OCI-LY1 (cell line): ENCODE measurements around the gene C1orf94.

Experiments
- H2AFZ ChIP-seq: fragments of 200-600 bp; sonication (generic), shearing (Covaris generic); 2 replicates; pipeline ENCODE4 v1.6.0; 2014; ENCODE audit warnings: antibody characterized with exemption, mild to moderate bottlenecking, low read length
- H3F3A ChIP-seq: fragments of 200-600 bp; sonication (generic), shearing (Covaris generic); 2 replicates; pipeline ENCODE4 v1.6.0; 2014; ENCODE audit warnings: mild to moderate bottlenecking, antibody characterized with exemption, low read length, moderate library complexity; ENCODE audit not compliant: insufficient read depth
- H3K27ac ChIP-seq: fragments of 200-600 bp; sonication (generic); 2 replicates; pipeline ENCODE4 v1.5.1; 2014; ENCODE audit warnings: low read length, mixed run types, mild to moderate bottlenecking, low read depth; ENCODE audit not compliant: poor library complexity, severe bottlenecking
- H3K27me3 ChIP-seq: fragments of 200-600 bp; sonication (generic); 2 replicates; pipeline ENCODE4 v1.6.0; 2014; ENCODE audit warnings: antibody characterized with exemption, mild to moderate bottlenecking, low read length, moderate library complexity; ENCODE audit not compliant: insufficient read depth
- H3K36me3 ChIP-seq: fragments of 200-600 bp; sonication (generic); 2 replicates; pipeline ENCODE4 v1.6.1; 2014; ENCODE audit warnings: mild to moderate bottlenecking, antibody characterized with exemption, low read length, moderate library complexity, mixed read lengths; ENCODE audit not compliant: insufficient read depth
- H3K4me1 ChIP-seq: fragments of 200-600 bp; sonication (generic); 2 replicates; pipeline ENCODE4 v1.5.1; 2014; ENCODE audit warnings: mild to moderate bottlenecking, low read length, moderate library complexity; ENCODE audit not compliant: insufficient read depth, severe bottlenecking
- H3K4me2 ChIP-seq: fragments of 200-600 bp; sonication (generic), shearing (Covaris generic); 2 replicates; pipeline ENCODE4 v1.6.1; 2014; ENCODE audit warnings: low read length
- H3K4me3 ChIP-seq: fragments of 200-600 bp; sonication (generic); 2 replicates; pipeline ENCODE4 v1.5.1; 2014; ENCODE audit warnings: low read length, low read depth, mild to moderate bottlenecking, mixed read lengths; ENCODE audit not compliant: poor library complexity, severe bottlenecking
- H3K79me2 ChIP-seq: fragments of 200-600 bp; shearing (Covaris generic); 2 replicates; pipeline ENCODE4 v1.6.1; 2016; ENCODE audit warnings: mixed run types, low read length, mixed read lengths; ENCODE audit not compliant: insufficient read depth
- H3K9ac ChIP-seq: fragments of 200-600 bp; sonication (generic), shearing (Covaris generic); 2 replicates; pipeline ENCODE4 v1.6.1; 2014; ENCODE audit warnings: mild to moderate bottlenecking, low read length, mixed read lengths
- H3K9me2 ChIP-seq: fragments of 200-600 bp; sonication (generic), shearing (Covaris generic); 2 replicates; pipeline ENCODE4 v1.6.1; 2014; ENCODE audit warnings: low read depth, mild to moderate bottlenecking, low read length, mixed read lengths
- H3K9me3 ChIP-seq: fragments of 200-600 bp; shearing (Covaris generic); 2 replicates; pipeline ENCODE4 v1.6.1; 2014; ENCODE audit warnings: low read length, mixed read lengths
- H4K20me1 ChIP-seq: fragments of 200-600 bp; sonication (generic), shearing (Covaris generic); 2 replicates; pipeline ENCODE4 v1.6.0; 2016; ENCODE audit warnings: mild to moderate bottlenecking, low read length; ENCODE audit not compliant: insufficient read depth
- CTCF ChIP-seq: fragments of 200-600 bp; sonication (generic), shearing (Covaris generic); IDR thresholded peaks from 2 replicates; pipeline ENCODE4 v1.5.1; 2017; ENCODE audit warnings: mild to moderate bottlenecking, antibody characterized with exemption, low read length, moderate library complexity, mixed read lengths
- EZH2 ChIP-seq: fragments of 200-600 bp; sonication (generic), shearing (Covaris generic); IDR thresholded peaks from 2 replicates; pipeline ENCODE4 v1.8.0; 2017; ENCODE audit warnings: borderline replicate concordance, mixed run types, mild to moderate bottlenecking, antibody characterized with exemption, low read length, moderate library complexity, mixed read lengths

C1orf94 gene

GRCh38 chr1:34140011-34140676, 36.6 kb upstream of the C1orf94 start:
- Histone ChIP-seq H3K4me3 (no peak overlapping the region), H3K79me2 (no peaks in the 10 kb centered on the region), H3K9ac (no peak overlapping the region), H3K36me3 (no peaks in the 10 kb centered on the region), H2AFZ (no peak overlapping the region), H4K20me1 (no peaks in the 10 kb centered on the region), H3K27ac (no peak overlapping the region), H3K4me1 (no peaks in the 10 kb centered on the region), H3K9me2 (no peaks in the 10 kb centered on the region), H3F3A (no peaks in the 10 kb centered on the region), H3K4me2 (no peak overlapping the region), H3K9me3 (no peaks in the 10 kb centered on the region), H3K27me3 (no peaks in the 10 kb centered on the region)
- no peak for TF ChIP-seq CTCF
- no peak for TF ChIP-seq EZH2

- no peaks in the 10 kb centered on the region for H3K9me3 ChIP-seq
- no peak overlapping the region for H3K27ac ChIP-seq
- H3K4me2 ChIP-seq: no peak overlapping the region
- no peaks in the 10 kb centered on the region for H3K4me1 ChIP-seq
- H4K20me1 ChIP-seq: no peaks in the 10 kb centered on the region
- H3K79me2 ChIP-seq: no peaks in the 10 kb centered on the region
- H3F3A ChIP-seq: no peaks in the 10 kb centered on the region
- no peaks in the 10 kb centered on the region for H3K9me2 ChIP-seq
- no peak overlapping the region for H3K9ac ChIP-seq
- no peak overlapping the region for H3K4me3 ChIP-seq
- H3K27me3 ChIP-seq: no peaks in the 10 kb centered on the region
- H3K36me3 ChIP-seq: no peaks in the 10 kb centered on the region
- no peak overlapping the region for H2AFZ ChIP-seq
- no peak for TF ChIP-seq CTCF
- TF ChIP-seq EZH2: no peak
Measured at GRCh38 chr1:34143975-34144374, 32.7 kb upstream of the C1orf94 start.

GRCh38 chr1:34144766-34145165, 31.9 kb upstream of the C1orf94 start:
- H3K9me3 ChIP-seq: no peaks in the 10 kb centered on the region
- H2AFZ ChIP-seq: no peak overlapping the region
- no peak overlapping the region for H3K4me2 ChIP-seq
- no peaks in the 10 kb centered on the region for H3F3A ChIP-seq
- H3K79me2 ChIP-seq: no peaks in the 10 kb centered on the region
- no peaks in the 10 kb centered on the region for H4K20me1 ChIP-seq
- H3K36me3 ChIP-seq: no peaks in the 10 kb centered on the region
- H3K4me3 ChIP-seq: no peak overlapping the region
- H3K9me2 ChIP-seq: no peaks in the 10 kb centered on the region
- no peak for TF ChIP-seq CTCF
- no peak for TF ChIP-seq EZH2
- H3K9ac ChIP-seq: no peak overlapping the region
- H3K27me3 ChIP-seq: no peaks in the 10 kb centered on the region
- no peaks in the 10 kb centered on the region for H3K4me1 ChIP-seq
- no peak overlapping the region for H3K27ac ChIP-seq
